Measurements from ENCODE around the gene SUSD4.

- TF ChIP-seq POLR2AphosphoS5 (IDR thresholded peaks at IDR 0.05; ENCODE audit: insufficient read depth in 1 of 2, low read depth in 1 of 2) (no peak), CTCF (IDR thresholded peaks at IDR 0.05) (no peak), POLR2A (IDR thresholded peaks at IDR 0.05) (no peak)
Observed at GRCh38 chr1:223403184-223403815, 39.3 kb upstream of the SUSD4 start.
